Measurements from ENCODE around the gene LPO. TPM values are rescaled to one million over a fixed set of nuclear protein-coding genes. Genes with fewer than 3 reads are reported as not detected.

The LPO gene
- total and polyA plus RNA-seq, 2 experiments from 2014 or later, result 0.29 to 1.0 TPM

DNA sequence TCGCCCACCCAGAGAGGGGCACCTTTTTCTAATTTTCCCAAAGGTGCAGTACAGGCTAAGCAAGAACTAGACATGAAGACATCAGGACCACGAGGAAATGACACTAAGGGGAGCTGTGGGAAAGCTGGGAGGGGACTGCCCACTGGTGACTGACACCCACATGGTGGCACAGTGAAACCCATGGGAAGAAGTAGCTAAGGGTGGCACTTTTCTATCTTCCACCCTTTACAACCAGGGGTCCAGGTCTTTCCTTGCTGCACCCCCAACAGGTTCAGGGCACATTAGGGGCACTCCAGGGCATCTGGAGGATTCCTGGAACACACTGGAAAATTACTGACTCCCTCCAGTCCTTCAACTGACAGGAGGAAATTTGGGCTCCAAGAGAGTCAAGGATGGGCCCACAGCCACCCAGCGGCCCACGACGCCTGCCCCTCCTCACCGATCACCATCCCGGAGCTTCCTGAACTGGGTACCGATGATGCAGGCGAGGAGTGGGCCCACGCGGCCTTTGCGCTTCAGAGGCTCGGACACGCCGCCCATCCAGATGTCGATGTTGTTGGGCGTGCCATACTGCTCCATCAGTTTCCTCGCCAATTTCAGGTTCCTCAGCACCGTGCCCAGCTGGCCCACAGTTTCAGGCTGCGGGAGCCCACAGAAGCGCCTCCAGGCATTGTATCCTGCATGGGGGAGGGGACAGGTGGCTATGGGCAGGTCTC is 33.0 kb downstream of the LPO start:
- H3K4me1 ChIP-seq (ENCODE audit: insufficient read depth), result no peaks in the 10 kb centered on the region
- H2AFZ ChIP-seq, result no peak overlapping the region
- H3K4me3 ChIP-seq, result no peak overlapping the region
- no peaks in the 10 kb centered on the region for H3K79me2 ChIP-seq
- H4K20me1 ChIP-seq (ENCODE audit: insufficient read depth, poor library complexity, severe bottlenecking), result no peaks in the 10 kb centered on the region
- no peak overlapping the region for H3K27ac ChIP-seq
- no peak for TF ChIP-seq CTCF (IDR thresholded peaks at IDR 0.05; ENCODE audit: poor library complexity)
- TF ChIP-seq EZH2phosphoT487 (IDR thresholded peaks at IDR 0.05; ENCODE audit: low read depth, severe bottlenecking, unreplicated experiment), result no peak
- TF ChIP-seq EZH2 (IDR thresholded peaks at IDR 0.05; ENCODE audit: borderline replicate concordance), result no peak
- no peaks in the 10 kb centered on the region for H3K27me3 ChIP-seq
- 91% methylated on average over 21 of the region's 21 CpGs for WGBS (ENCODE audit: low lambda C conversion rate, missing lambda C conversion rate)
- H3K4me2 ChIP-seq, result no peak overlapping the region
- no peaks in the 10 kb centered on the region for H3K9me2 ChIP-seq (replicated peaks; ENCODE audit: insufficient read depth)
- no peaks in the 10 kb centered on the region for H3K9me3 ChIP-seq (ENCODE audit: low read depth)
- no peaks in the 10 kb centered on the region for H3K36me3 ChIP-seq (replicated peaks; ENCODE audit: insufficient read depth, low read depth)
- DNase-seq (ENCODE audit: low spot score), result no peak

DNA sequence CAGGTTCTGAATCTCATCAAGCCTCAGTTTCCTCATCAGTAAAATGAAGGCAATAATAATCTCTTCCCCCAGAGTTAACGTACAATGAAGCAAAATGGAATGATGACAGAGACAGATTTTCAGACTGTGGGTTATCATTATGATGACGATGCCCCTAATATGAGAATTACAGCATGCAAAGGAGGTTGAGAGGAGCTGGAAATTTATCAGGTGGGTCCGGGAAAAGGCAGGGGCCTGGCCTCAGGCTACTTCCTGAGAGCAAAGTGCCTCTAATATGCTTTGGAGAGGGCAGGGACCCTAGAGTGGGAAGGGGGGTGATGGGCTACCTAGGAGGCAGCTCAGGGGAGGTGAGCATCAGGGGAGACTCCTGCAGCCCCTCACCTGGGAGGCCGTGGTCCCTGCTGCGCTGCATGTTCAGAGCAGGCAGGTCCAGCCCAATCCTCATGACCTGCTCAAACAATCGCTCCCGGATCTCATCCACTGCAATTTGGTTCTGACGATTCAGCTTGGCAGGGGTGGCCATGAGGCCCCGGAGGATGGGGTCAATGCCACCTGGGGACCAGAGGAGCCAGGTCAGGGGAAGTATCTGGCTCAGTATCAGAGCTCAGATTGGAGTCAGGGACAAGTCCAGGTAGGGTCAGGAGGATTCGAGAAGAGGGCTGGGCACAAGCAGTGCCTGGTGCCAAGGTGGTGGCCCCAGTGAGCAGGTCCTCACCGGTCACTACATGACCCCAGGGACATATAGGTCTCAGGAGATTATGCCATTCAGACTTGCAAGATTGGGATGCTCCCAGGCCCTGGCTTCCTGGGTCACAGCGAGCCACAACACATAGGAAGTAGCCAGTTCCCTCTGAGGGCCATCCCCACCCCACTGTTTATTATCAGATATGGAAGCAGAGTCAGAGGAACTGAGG is 34.2 kb downstream of the LPO start:
- Histone ChIP-seq H3K27me3 (no peaks in the 10 kb centered on the region), H3K79me2 (no peaks in the 10 kb centered on the region), H3K4me1 (ENCODE audit: insufficient read depth) (no peaks in the 10 kb centered on the region), H3K4me2 (no peak overlapping the region), H3K36me3 (replicated peaks; ENCODE audit: insufficient read depth, low read depth) (no peaks in the 10 kb centered on the region), H4K20me1 (ENCODE audit: insufficient read depth, poor library complexity, severe bottlenecking) (no peaks in the 10 kb centered on the region), H3K9me3 (ENCODE audit: low read depth) (no peaks in the 10 kb centered on the region), H3K4me3 (no peak overlapping the region), H2AFZ (no peak overlapping the region), H3K9me2 (replicated peaks; ENCODE audit: insufficient read depth) (no peaks in the 10 kb centered on the region), H3K27ac (no peak overlapping the region)
- 90% methylated on average over 12 of the region's 12 CpGs for WGBS (ENCODE audit: low lambda C conversion rate, missing lambda C conversion rate)
- no peak for DNase-seq (ENCODE audit: low spot score)
- TF ChIP-seq EZH2 (IDR thresholded peaks at IDR 0.05; ENCODE audit: borderline replicate concordance) (no peak), CTCF (IDR thresholded peaks at IDR 0.05; ENCODE audit: poor library complexity) (no peak), EZH2phosphoT487 (IDR thresholded peaks at IDR 0.05; ENCODE audit: low read depth, severe bottlenecking, unreplicated experiment) (no peak)

GRCh38 chr17:58273453-58274104 is 35.2 kb downstream of the LPO start:
- 85% methylated on average over 12 of the region's 15 CpGs for WGBS (ENCODE audit: low lambda C conversion rate, missing lambda C conversion rate)

More at GRCh38 chr17:58273453-58274104, 35.2 kb downstream of the LPO start:
- H3K27me3 ChIP-seq, result no peaks in the 10 kb centered on the region
- H3K4me3 ChIP-seq, result no peak overlapping the region
- no peaks in the 10 kb centered on the region for H3K4me1 ChIP-seq (ENCODE audit: insufficient read depth)
- H3K9me2 ChIP-seq (replicated peaks; ENCODE audit: insufficient read depth), result no peaks in the 10 kb centered on the region
- H4K20me1 ChIP-seq (ENCODE audit: insufficient read depth, poor library complexity, severe bottlenecking), result no peaks in the 10 kb centered on the region
- H3K9me3 ChIP-seq (ENCODE audit: low read depth), result no peaks in the 10 kb centered on the region
- no peak overlapping the region for H2AFZ ChIP-seq
- H3K36me3 ChIP-seq (replicated peaks; ENCODE audit: insufficient read depth, low read depth), result no peaks in the 10 kb centered on the region
- no peak overlapping the region for H3K4me2 ChIP-seq
- no peaks in the 10 kb centered on the region for H3K79me2 ChIP-seq
- DNase-seq (ENCODE audit: low spot score), result no peak
- H3K27ac ChIP-seq, result no peak overlapping the region
- TF ChIP-seq CTCF (IDR thresholded peaks at IDR 0.05; ENCODE audit: poor library complexity) (no peak), EZH2 (IDR thresholded peaks at IDR 0.05; ENCODE audit: borderline replicate concordance) (no peak), EZH2phosphoT487 (IDR thresholded peaks at IDR 0.05; ENCODE audit: low read depth, severe bottlenecking, unreplicated experiment) (no peak)

Data from hepatocyte (in vitro differentiated cells).